NCI-H1436 (cell line): ENCODE measurements around the gene DICER1.
"Not testable (repeated sequence)": the region's sequence is repeated elsewhere in the genome, so short reads cannot be mapped to it uniquely, and the experiment has no call there.

Experiments
- DNase-seq: peaks from one replicate; lab custom pipeline; 2025; lab: John Stamatoyannopoulos, UW

DICER1 gene, protein sequence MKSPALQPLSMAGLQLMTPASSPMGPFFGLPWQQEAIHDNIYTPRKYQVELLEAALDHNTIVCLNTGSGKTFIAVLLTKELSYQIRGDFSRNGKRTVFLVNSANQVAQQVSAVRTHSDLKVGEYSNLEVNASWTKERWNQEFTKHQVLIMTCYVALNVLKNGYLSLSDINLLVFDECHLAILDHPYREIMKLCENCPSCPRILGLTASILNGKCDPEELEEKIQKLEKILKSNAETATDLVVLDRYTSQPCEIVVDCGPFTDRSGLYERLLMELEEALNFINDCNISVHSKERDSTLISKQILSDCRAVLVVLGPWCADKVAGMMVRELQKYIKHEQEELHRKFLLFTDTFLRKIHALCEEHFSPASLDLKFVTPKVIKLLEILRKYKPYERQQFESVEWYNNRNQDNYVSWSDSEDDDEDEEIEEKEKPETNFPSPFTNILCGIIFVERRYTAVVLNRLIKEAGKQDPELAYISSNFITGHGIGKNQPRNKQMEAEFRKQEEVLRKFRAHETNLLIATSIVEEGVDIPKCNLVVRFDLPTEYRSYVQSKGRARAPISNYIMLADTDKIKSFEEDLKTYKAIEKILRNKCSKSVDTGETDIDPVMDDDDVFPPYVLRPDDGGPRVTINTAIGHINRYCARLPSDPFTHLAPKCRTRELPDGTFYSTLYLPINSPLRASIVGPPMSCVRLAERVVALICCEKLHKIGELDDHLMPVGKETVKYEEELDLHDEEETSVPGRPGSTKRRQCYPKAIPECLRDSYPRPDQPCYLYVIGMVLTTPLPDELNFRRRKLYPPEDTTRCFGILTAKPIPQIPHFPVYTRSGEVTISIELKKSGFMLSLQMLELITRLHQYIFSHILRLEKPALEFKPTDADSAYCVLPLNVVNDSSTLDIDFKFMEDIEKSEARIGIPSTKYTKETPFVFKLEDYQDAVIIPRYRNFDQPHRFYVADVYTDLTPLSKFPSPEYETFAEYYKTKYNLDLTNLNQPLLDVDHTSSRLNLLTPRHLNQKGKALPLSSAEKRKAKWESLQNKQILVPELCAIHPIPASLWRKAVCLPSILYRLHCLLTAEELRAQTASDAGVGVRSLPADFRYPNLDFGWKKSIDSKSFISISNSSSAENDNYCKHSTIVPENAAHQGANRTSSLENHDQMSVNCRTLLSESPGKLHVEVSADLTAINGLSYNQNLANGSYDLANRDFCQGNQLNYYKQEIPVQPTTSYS (N-terminal part only)

DNA sequence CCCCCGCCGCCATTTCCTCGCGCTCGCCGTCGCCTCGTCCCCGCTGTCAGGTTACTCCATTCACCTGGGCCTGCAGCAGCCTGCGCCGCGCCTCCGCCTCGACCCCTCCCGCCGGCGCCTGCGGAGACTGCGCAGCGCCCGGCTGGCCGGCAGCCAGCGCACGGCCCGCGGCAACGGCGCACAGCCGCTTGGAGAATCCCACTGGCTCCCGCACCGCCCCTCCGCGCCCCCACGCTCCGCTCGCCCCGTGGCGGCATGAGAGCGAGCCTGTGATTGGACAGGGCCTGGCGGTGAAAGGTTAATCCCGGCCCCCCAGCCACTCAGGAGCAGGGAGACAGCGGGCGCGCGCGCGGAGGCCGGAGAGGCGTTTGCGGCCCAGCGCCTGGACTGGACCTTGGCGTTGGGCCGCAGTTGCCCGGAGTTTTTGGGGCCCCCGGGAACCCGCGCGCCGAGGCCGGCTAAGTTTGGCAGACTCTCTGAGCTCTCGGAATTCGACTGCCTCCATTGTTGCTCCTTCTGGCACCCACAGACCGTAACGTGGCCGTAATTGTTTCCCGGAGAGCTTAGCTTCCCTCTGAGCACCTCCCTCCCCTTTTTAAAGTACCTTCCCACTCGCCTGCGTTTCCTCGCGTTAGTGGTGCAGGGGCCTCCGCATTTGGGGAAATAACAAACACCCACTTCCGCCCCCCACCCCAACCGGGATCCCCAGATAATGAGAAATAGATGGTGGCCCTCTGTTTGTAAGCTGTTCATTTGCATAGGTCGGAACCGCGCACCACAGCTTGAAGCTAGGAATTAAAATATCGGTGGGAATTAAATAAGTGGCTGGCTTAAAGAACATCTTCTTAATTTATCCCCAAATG lies at the start of gene DICER1:
TSS of gene DICER1 (minus strand) at position 203 of the 863 bp plus-strand sequence. CDS start 24,071 bp downstream, outside the sequence.
- DNase-seq, result peak; percentile 91

DNA sequence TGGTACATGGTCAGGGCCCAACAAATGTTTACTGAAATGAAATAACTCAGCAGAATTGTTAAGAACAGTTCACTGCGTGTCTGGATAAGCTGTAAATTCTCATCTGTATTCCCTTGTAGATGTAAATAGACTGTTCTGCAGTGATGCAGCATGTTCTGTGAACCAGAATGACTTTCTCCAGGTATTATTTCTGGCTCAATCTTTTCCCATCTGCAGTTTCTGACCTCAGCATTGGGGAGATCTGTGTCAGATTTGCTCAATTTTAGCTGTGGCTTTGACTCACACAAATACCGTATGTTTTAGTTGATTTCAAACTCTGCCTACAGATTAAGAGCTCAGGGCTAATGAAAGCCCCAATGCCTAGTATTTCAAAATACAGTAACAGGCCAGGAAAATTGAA lies 49.2 kb upstream of the DICER1 start:
- DNase-seq, result no peak

DNA sequence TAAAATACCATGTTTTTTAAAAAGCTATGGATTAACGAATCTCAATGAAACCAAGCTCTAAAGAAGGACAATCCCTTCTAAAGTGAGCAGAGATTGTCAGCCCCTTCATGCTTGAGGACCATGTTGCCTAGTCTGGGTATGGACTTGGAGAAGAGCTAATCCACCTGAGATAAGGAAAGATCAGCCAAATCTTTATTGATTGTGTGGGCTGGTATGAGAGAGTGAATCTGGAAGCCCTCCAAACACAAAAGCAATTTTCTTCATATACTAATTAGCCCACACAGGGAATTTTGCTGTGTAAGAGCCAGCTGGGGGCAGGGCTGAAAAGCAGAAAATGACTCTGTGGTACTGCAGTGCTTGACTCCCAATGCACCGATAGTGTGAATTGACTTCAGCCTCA lies 47.4 kb upstream of the DICER1 start:
- no peak for DNase-seq

DNA sequence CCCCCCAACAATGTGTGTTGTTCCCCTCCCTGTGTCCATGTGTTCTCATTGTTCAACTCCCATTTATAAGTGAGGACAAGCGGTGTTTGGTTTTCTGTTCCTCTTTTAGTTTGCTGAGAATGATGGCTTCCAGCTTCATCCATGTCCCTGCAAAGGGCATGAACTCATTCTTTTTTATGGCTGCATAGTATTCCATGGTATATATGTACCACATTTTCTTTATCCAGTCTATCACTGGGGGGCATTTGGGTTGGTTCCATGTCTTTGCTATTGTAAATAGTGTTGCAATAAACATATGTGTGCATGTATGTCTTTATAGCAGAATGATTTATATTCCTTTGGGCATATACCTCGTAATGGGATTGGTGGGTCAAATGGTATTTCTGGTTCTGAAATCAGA lies 44.4 kb upstream of the DICER1 start:
- not testable (repeated sequence) for DNase-seq

DNA sequence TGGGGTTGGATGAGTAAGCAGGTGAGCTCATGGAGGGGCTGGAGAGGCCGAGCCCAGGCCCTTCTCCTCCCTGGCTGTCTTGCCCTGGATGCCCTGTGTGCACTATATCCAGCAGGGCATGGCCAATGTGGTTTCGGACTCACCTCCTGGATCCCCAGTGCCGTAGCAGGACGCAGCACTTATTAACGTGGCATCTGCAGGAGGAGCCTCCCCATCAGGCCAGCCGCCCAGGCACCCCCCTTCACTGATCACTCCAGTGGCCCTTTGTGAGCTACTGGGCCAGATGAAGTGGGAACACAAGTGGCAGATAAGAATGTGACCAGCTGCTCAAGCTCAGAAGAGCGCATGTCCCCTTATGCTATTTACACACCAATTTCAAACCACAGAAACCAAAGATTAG lies 43.1 kb upstream of the DICER1 start:
- DNase-seq, result no peak

DNA sequence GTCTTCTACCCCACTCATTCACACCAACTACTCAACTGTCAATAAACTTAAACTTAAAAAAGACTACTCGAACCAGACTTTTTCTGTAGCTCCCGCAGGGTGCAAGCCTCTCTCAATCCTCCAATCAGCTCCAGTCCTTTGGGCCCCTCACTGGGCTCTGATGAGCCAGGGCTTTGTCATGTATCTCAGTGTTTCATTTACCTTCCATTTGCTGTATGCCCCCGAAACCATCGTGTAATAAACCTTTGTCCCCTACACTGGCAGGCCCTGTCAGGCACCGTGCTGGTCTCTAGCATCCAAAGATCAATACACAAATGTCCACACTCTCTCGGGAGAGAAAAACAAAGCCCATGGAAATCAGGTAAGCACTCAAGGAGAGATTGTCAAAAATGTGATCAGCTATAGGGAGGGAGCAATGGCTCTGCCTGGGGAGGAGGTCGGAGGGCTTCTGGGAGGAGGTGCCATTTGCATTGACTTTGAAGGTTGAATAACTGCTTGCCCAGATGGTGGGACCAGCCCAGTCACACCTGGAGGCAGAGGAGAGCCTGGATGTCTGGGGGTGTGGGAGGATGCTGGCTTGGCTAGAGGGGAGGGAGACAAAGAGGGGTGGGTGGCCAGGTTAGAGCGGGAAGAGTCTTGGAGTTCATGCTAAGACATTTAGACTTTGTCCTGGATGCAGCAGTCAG lies 42.1 kb upstream of the DICER1 start:
- DNase-seq, result no peak

DNA sequence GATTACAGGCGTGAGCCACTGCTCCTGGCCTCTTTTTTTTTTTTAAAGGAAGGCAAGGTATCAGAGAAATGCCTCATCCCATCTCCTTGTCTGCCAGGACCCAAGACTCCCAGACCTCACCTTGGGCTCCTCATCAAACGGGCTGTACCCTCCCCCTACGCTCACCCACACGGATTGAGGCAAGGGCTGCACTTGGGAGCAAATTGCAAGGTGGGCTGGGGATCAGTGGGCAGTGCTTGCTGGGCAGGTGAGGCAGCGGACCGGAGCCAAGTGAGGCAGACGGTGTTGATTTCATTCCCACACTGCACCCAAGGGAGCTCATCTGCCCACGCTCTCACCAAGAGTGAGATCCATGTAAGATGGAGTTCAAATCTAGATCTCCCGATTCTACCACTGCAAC lies 41.0 kb upstream of the DICER1 start:
- DNase-seq, result no peak

DNA sequence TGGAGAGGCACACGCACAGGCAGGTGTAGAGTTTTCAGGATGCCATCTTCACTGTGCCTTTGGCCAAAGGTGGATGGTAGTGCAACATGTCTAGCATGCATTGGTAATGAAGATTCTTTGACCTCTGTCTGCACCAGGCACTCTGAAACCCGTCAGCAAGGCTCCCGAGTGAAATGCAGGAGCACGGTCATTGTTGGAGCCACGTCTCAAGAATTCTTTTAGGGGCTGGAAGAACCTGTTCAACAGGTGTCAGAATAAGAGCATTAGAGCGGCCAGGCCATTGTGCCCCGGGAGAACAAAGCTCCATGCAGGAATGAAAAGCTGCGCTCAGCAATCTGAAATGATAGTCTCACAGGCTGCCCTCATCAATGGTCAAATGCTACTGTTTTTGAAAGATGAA lies 40.2 kb upstream of the DICER1 start:
- no peak for DNase-seq

DNA sequence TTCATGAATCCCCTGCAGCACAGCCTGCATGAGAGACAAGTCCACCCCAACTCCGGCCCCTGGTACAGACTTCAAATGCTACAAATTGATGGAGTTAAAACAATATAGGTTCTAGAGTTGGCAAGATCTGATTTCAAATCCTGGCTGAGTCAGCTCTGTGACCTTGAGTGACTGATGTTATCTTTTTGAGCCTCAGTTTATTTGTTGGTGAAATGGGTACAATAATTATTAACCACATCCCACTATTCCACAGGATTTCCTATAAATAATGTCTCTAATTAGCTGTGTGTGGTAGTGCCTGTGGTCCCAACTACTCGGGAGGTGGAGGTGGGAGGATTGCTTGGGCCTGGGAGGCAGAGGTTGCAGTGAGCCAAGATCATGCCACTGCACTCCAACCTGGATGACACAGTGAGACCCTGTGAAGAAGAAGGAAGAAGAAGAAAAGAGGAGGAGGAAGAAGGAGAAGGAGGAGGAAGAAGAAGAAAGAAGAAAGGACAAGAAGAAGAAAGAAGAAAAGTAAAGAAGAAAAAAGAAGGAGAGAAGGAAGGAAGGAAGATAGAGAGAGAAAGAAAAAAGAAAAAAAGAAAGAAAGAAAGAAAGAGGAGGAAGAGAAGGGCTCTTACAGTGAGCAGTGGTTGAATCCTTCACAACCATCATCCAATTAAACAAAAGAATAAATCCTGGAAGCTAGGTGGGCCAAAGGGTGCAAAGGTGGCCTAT lies 39.7 kb upstream of the DICER1 start:
- no peak for DNase-seq

DNA sequence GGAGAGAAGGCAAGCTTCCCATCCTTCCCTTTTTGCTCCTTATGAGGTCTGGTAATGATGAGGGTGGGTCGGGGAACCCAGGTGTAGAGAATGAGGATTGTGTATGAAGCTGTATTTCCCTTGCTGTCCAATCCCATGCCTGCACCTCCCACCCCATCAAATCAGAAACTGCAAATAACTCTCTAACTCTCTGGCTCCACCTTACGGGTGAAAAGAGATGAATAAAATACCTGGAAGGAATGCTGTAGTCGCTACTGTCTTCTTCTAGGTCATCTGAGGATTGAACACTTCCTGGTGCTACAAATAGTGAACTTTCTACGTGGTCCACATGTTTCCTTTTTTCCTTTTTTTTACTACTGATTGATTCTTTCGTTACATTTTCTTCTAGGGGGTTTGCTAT lies 38.9 kb upstream of the DICER1 start:
- no peak for DNase-seq

DNA sequence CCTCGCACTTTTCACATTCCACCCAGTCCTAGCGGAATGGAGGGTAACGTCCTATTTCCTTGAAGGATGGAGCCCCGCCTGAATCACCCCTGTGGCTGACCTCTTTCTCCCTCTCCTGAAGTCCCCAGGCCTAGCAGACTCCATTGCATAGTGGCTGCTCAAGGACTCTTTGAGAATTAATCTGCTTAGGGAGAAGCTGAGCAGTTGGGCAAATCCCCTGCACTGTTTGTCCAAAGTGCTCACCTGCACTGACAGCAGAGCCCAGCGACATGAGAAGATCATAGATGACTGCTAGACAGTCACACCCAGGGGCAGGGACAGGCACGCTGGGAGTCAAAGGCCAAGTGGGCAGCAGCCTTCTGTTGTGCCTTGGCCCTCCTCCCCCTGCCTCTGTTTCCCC lies 37.7 kb upstream of the DICER1 start:
- DNase-seq, result no peak

DNA sequence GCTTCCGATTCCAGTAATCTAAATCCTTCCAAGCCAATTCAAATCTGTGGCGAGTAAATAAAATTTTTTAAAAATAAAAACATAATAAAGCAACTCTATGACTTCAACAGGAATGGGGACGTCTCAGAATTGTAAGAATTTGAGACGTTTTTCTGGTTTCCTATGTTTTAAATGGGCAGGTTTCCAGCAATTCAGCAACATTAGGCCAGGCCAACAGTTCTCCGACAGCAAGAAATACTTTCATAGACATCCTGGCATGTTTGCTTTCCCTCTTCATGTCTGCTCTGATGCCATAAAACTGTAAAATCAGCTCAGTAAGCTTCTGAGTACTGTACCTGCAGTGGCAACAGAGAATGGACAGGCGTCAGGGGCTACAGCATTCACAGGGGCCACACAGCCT lies 35.8 kb upstream of the DICER1 start:
- DNase-seq, result no peak

DNA sequence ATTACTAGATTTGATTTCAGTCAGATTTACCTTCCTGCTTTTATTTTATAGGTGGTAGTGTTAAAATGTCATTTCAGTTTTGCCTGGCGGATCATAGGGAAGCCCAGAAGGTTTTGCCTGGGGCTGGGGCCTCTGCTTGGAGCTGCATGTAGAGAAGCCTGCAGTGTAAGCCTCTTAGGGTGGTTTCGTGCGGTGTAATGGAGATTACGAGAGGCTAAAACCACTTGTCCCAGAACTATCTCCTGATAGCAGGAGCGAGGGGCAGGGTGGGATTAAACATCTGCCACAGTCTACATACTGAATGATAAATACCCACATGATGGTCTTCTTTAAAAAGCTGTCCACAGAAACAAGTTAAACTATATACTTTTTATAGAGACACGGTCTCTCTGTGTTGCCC lies 35.0 kb upstream of the DICER1 start:
- DNase-seq, result no peak

DNA sequence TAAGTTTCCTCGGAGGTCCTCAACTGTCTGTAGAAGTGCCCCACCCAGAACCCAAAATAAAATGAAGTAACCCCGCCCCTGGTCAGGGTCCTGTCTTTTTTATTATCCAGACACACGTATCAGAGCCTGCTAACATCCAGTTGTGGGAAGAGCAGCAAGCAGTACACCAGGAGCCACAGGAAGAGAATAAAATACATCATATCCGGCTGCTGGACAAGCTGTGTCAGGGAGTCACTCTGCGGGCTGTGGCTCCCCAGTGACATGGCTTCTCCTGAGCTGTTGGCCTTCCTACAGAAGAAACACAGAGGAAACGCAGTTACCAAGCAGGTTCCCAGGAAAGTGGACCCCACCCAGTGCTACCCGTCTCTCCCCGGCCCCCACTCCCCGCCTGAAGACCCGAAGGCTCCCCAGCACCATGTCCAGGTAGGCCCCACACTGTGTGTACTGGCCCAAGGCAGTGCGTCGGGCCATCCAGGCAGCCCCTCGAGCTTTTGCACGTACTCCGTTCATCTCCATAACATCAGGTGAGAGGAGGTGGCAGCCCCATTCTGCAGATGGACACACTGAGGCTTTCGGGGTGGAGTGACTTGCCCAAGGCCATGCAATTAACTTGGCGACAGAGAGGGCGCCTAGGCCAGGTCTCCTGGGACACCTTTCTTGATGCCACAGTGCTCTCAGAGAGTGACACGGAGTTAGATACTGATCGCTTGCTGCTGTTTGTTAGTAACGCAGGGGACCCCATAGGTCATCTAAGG lies 34.3 kb upstream of the DICER1 start:
- DNase-seq, result no peak

DNA sequence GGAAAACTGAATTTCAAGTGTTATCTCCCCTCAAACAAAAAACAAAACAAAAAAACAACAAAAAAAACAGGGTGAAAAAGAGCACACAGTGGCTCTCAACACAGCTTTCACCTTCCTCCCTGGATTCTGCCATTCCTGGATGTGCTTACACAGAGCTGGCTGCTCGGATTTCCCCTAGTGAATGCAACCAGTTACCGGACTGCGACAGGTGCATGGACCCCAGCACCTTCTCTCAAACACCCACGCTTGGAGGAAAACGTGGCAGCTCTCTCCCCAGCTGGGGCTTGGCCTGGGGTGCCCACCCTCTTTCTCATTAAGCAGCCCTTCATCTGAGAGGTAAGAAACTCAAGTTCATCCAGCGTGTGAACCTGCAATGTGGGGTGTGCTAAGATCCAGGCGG lies 33.5 kb upstream of the DICER1 start:
- no peak for DNase-seq

DNA sequence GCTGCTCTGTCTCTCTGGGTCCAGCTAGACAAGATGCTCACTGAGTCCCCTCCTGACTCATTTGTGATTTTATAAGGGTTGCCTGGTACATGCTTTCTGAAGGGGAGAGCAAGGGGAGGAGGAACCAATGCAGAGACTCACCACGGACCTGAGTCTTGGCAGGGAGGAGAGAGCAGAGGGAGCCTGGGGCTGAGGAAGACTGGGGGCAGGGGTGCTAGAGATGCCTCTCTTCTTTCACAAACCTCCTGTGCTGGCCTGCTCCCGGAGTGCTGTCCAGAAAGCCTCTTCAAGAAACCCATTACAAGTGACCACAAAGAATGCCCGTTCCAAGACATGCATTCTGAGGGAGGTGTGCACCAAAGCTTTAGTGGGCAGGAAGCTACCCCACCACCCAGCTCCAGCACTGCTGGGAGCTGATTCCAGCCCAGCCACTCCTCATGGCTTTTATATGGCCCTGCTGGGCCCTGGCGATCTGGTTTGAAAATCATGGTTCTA lies 33.1 kb upstream of the DICER1 start:
- DNase-seq, result no peak

DNA sequence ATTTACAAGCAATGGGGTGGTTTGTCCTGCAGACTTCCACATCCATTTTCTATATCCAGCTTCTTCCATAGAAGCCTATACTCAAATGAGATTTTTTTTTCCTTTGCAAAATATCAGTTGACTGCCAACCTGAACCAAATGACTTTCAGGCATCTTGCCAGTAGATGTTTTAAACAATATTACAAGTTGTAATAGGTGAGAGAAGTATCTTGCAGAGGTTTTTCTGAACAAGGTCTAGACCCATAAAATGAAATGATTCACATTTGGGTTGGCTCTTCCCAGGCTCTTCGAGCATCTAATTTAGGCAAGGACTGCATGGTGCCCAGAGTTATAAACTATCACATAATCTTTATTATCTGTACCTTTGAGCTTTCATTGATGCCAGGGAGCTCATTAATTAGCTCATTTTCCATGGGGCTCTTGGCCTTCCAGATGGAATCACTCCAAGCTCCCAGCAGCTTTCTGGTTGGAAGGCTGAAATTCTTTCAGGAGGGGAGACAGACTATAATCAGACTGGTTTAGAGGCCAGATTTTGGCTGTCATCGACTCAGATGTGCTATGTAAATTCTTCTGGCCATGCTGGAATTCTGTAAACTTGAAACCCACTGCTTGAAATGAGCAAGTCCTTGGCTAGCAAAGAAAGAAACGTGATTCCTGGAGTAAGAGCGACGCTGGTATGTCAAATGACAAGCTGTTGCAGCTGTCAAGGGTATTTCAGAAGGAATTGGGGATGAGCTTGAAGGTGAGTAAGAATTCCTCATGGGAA lies 32.2 kb upstream of the DICER1 start:
- DNase-seq, result no peak

DNA sequence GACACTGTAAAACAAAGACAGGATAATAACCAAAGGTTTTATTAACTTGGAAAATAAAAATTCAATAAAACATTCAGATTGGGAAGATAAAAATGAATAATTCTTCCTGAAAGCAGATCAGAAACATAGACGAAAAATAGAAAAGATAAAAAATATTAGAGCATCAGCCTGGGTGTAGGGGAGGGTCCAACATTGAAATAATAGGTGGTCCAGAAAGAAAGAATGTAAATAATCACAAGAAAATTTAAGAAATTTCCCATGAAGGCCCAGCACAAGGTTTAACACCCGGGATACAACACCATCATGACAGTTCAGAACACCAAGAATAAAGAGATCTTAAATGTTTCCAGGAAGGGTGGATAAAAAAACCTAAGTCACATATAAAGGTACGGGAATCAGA lies 31.1 kb upstream of the DICER1 start:
- DNase-seq, result no peak
